ENCODE data around the gene COBLL1.

COBLL1 gene

DNA sequence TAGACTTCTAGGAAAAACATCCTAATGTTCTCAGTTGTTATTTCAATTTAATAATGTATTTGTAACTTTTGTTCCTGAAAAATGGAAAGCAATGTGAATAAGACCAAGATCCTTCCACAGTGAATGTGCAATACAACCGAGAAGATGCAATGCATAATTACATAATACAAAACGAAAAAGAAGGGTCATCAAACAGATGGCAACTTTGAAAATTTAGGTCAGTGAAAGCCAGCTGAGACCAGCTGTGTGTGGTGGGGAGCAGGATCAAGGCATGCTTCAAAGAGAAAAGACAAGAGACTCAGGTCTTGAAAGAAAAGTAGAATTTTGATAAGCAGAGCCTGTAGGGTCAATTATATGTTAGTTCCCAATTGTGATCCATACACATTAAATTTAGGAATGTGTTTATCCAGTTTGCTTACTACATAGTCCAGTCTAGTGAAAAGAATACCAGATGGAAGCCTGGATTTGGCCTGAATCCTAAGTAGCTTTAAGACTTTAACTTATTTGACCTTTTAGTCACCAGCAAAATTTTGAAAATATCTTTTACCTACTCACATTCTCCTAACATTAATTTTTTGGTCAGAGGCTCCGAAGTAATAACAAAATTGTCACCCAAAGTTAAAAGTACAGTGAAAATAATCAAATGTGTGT, 93.7 kb downstream of the COBLL1 start:
- Histone ChIP-seq H4K20me1 (ENCODE audit: insufficient read depth, low read length) (peaks cover 80% of the 10 kb centered on the region), H3K79me2 (ENCODE audit: low read length) (peaks cover 99% of the 10 kb centered on the region), H2AFZ (ENCODE audit: low read depth, low read length) (no peak overlapping the region), H3K9me3 (ENCODE audit: insufficient read depth, low read length) (no peaks in the 10 kb centered on the region), H3K9ac (ENCODE audit: low read length) (peak overlapping the region; percentile 57; the same call in 1 of the 2 replicates), H3K27me3 (ENCODE audit: low read depth, low read length) (no peaks in the 10 kb centered on the region), H3K4me3 (ENCODE audit: low read length) (peak overlapping the region; percentile 64; the same call in 1 of the 2 replicates), H3K4me1 (ENCODE audit: low read length) (peaks cover 87% of the 10 kb centered on the region), H3K36me3 (replicated peaks; ENCODE audit: low read depth, low read length) (peaks cover 27% of the 10 kb centered on the region), H3K4me2 (ENCODE audit: low read length) (peak overlapping the region; percentile 86), H3K27ac (ENCODE audit: low read length) (peak overlapping the region; percentile 72)
- TF ChIP-seq, protein P1, sequence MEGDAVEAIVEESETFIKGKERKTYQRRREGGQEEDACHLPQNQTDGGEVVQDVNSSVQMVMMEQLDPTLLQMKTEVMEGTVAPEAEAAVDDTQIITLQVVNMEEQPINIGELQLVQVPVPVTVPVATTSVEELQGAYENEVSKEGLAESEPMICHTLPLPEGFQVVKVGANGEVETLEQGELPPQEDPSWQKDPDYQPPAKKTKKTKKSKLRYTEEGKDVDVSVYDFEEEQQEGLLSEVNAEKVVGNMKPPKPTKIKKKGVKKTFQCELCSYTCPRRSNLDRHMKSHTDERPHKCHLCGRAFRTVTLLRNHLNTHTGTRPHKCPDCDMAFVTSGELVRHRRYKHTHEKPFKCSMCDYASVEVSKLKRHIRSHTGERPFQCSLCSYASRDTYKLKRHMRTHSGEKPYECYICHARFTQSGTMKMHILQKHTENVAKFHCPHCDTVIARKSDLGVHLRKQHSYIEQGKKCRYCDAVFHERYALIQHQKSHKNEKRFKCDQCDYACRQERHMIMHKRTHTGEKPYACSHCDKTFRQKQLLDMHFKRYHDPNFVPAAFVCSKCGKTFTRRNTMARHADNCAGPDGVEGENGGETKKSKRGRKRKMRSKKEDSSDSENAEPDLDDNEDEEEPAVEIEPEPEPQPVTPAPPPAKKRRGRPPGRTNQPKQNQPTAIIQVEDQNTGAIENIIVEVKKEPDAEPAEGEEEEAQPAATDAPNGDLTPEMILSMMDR (IDR thresholded peaks at IDR 0.05; ENCODE audit: low read depth, low read length) = no peak
- TF ChIP-seq EZH2phosphoT487 (IDR thresholded peaks at IDR 0.05; ENCODE audit: low read depth) = no peak

DNA sequence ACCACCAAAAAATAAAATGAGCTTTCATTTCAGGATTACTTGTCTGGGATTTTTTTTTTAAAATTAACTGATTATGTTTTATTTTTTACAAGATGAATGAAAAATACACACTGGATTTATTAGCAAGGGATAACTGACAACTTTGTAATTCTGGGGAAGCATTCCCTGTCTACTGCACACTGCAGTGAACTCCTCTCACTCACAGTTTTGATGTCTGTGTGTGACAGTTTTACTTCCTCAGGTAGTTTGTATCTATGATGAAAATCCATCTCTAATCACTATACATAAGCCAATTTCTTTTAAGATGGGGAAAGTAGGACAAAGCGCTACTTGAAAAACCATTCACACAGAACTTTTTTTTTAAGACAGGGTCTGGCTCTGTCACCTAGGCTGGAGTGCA, 94.5 kb downstream of the COBLL1 start:
- peak overlapping the region; percentile 57 for H3K9ac ChIP-seq (ENCODE audit: low read length)
- TF ChIP-seq EZH2phosphoT487 (IDR thresholded peaks at IDR 0.05; ENCODE audit: low read depth) = no peak
- TF ChIP-seq, protein P1 (IDR thresholded peaks at IDR 0.05; ENCODE audit: low read depth, low read length) = no peak
- no peaks in the 10 kb centered on the region for H3K9me3 ChIP-seq (ENCODE audit: insufficient read depth, low read length)
- no peaks in the 10 kb centered on the region for H3K27me3 ChIP-seq (ENCODE audit: low read depth, low read length)
- peaks cover 26% of the 10 kb centered on the region for H3K36me3 ChIP-seq (replicated peaks; ENCODE audit: low read depth, low read length)
- peaks cover 72% of the 10 kb centered on the region for H4K20me1 ChIP-seq (ENCODE audit: insufficient read depth, low read length)
- peaks cover 89% of the 10 kb centered on the region for H3K4me1 ChIP-seq (ENCODE audit: low read length)
- peak overlapping the region; percentile 64 for H3K4me3 ChIP-seq (ENCODE audit: low read length)
- H3K4me2 ChIP-seq (ENCODE audit: low read length) = peak overlapping the region; percentile 86
- H2AFZ ChIP-seq (ENCODE audit: low read depth, low read length) = no peak overlapping the region
- H3K79me2 ChIP-seq (ENCODE audit: low read length) = peaks cover 99% of the 10 kb centered on the region
- peak overlapping the region; percentile 72 for H3K27ac ChIP-seq (ENCODE audit: low read length)

DNA sequence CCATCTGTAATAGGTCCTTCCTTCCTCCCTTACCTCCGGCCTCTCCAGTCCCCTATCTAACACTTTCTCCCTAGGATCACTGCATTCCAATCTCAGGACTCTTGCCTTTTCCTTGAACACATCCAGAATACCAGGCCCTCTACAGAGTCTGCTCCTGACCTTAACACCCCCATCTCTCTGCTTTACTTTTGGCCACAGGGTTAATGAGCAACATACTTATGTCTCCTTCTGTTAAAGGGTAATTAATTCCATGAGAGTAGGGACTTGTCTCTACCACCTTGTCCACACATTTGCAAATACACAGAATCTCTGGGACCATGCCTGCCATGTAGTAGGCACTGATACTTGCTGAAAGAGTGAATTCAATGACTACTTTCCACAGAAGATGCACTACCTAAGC, 94.9 kb downstream of the COBLL1 start:
- Histone ChIP-seq H3K9me3 (ENCODE audit: insufficient read depth, low read length) (no peaks in the 10 kb centered on the region), H3K79me2 (ENCODE audit: low read length) (peaks cover 99% of the 10 kb centered on the region), H3K4me2 (ENCODE audit: low read length) (peak overlapping the region; percentile 86), H3K4me3 (ENCODE audit: low read length) (peak overlapping the region; percentile 64), H3K9ac (ENCODE audit: low read length) (peak overlapping the region; percentile 57), H3K27me3 (ENCODE audit: low read depth, low read length) (no peaks in the 10 kb centered on the region), H3K36me3 (replicated peaks; ENCODE audit: low read depth, low read length) (peaks cover 25% of the 10 kb centered on the region), H3K27ac (ENCODE audit: low read length) (peak overlapping the region; percentile 72), H4K20me1 (ENCODE audit: insufficient read depth, low read length) (peaks cover 68% of the 10 kb centered on the region), H3K4me1 (ENCODE audit: low read length) (peaks cover 90% of the 10 kb centered on the region), H2AFZ (ENCODE audit: low read depth, low read length) (no peak overlapping the region)
- TF ChIP-seq, protein P1 (IDR thresholded peaks at IDR 0.05; ENCODE audit: low read depth, low read length) = no peak
- TF ChIP-seq EZH2phosphoT487 (IDR thresholded peaks at IDR 0.05; ENCODE audit: low read depth) = no peak

DNA sequence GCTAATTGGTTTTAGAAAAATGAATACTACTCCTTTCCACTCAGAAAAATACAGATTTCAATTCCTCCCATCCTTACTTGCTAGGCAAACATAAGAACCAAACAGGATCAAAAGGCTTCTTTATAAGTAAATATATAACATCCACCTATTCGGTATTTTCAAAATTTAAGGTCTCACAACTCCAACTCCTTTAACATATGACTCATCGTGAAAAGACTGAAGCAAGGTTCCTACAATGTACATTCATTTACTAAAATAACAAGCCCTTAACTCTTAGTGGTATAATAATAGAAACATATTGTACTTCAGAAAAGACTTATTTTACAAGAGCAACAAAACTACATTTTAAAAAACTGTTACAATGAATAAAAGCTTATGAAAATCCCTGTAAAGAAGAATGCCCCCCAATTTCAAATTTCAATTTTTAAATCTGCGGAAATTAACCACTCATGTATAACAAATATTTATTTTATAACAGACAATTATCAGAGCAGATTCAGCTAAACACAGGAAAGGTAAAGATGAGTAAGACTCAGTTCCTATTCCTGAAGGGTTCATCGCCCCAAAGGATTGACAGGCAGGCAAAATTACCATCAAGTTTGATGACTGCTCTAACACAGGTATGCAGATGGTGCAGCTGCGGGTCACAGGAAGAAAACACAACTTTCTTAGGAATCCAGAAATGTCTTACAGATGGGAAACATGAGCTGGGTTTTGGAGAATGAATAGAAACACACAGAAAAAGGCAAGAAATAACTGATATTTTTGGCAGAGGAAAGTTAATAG, 96.4 kb downstream of the COBLL1 start:
- Histone ChIP-seq H3K9me3 (ENCODE audit: insufficient read depth, low read length) (no peaks in the 10 kb centered on the region), H3K9ac (ENCODE audit: low read length) (peak overlapping the region; percentile 57), H4K20me1 (ENCODE audit: insufficient read depth, low read length) (peaks cover 53% of the 10 kb centered on the region), H3K27ac (ENCODE audit: low read length) (peak overlapping the region; percentile 72), H3K27me3 (ENCODE audit: low read depth, low read length) (no peaks in the 10 kb centered on the region), H3K4me2 (ENCODE audit: low read length) (peak overlapping the region; percentile 86), H3K36me3 (replicated peaks; ENCODE audit: low read depth, low read length) (peaks cover 31% of the 10 kb centered on the region), H2AFZ (ENCODE audit: low read depth, low read length) (no peak overlapping the region), H3K4me3 (ENCODE audit: low read length) (peak overlapping the region; percentile 64), H3K4me1 (ENCODE audit: low read length) (peaks cover 98% of the 10 kb centered on the region), H3K79me2 (ENCODE audit: low read length) (peaks cover 99% of the 10 kb centered on the region)
- TF ChIP-seq EZH2phosphoT487 (IDR thresholded peaks at IDR 0.05; ENCODE audit: low read depth) = no peak
- TF ChIP-seq, protein P1 (IDR thresholded peaks at IDR 0.05; ENCODE audit: low read depth, low read length) = no peak
